Right renal cortex interstitium (tissue), 3 donors: ENCODE measurements around the gene EFCAB8. TPM values are rescaled to one million over a fixed set of nuclear protein-coding genes. Genes with fewer than 3 reads are reported as not detected.

ENCODE experiments used
- polyA plus RNA-seq, 3 donors: library from polyadenylated mRNA; unstranded; fragments of 120-200 nt; gene quantifications; one replicate each; pipeline ENCODE4 v1.2.1, GENCODE V29; 2013; ENCODE audit not compliant: insufficient read length in 3 of 3

The EFCAB8 gene
- polyA plus RNA-seq, 3 donors = 0.06 to 0.33 TPM; not detected in 1

Other genes starting within 250 kb of the EFCAB8 start
- gene C20orf203, start 185.0 kb upstream of the EFCAB8 start, polyA plus RNA-seq = under 1 TPM; 0.03 to 0.19 (median 0.08) TPM
- gene COMMD7, start 115.5 kb upstream of the EFCAB8 start, polyA plus RNA-seq = 10 to 100 TPM; 71.2 to 76.0 (median 75.7) TPM
- gene DNMT3B, start 96.5 kb upstream of the EFCAB8 start, polyA plus RNA-seq = 1 to 10 TPM; 6.4 to 7.0 (median 6.9) TPM
- gene MAPRE1, start 39.0 kb upstream of the EFCAB8 start, polyA plus RNA-seq = 100 to 1,000 TPM; 112 to 130 (median 120) TPM
- not detected for gene SUN5, start 145.5 kb downstream of the EFCAB8 start, polyA plus RNA-seq
- not detected for gene BPIFB2, start 148.8 kb downstream of the EFCAB8 start, polyA plus RNA-seq
- not detected for gene BPIFB6, start 172.7 kb downstream of the EFCAB8 start, polyA plus RNA-seq
- not detected for gene BPIFB3, start 195.0 kb downstream of the EFCAB8 start, polyA plus RNA-seq
- gene BPIFB4, start 220.7 kb downstream of the EFCAB8 start, polyA plus RNA-seq = not detected